DMS153 treated with DMSO at 0.1 percent for 48 hours (cell line): ENCODE results near the gene RXRG.

Source experiments
- DNase-seq: peaks from one replicate; lab custom pipeline; 2025; ENCODE audit not compliant: unreplicated experiment; lab: John Stamatoyannopoulos, UW

Gene RXRG

DNA sequence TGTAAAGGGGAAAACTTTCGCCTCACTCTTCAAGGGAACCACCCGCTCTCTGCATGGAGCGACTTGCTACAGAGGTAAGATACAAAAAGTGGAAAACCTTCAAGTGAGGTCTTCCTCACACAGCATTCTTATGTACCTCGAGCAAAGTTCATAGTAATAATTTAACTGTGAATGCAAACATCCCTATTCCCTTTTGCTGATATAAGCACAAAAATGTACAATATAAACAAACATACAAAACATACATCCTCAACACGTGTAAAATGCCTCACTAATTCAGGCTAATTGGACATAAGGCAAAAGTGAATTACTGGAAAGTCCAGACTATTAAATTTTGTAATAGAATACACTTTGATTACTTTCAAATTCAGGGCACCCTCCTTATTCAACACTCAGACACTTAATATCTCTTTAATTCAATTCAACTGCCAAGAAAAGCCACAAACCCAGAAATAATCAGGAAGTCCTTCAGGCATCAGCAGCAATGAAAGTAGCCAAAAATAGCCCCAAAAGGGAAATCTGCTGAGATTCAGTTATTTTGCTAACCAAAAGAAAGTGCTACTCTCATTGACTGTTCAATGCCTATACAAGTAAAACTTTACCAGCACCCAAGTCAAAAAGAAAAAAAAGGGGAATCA, 73.2 kb downstream of the RXRG start:
- DNase-seq: no peak

- no peak for DNase-seq
Measured at GRCh38 chr1:165369255-165369848, 75.6 kb downstream of the RXRG start.

GRCh38 chr1:165367375-165367993, 77.4 kb downstream of the RXRG start:
- DNase-seq: peak; percentile 78

- DNase-seq: no peak
Measured at GRCh38 chr1:165365341-165365740, 79.6 kb downstream of the RXRG start.

- peak; percentile 30 for DNase-seq
Measured at GRCh38 chr1:165364568-165365133, 80.3 kb downstream of the RXRG start.

GRCh38 chr1:165356876-165357275, 88.0 kb downstream of the RXRG start:
- no peak for DNase-seq

GRCh38 chr1:165355977-165356811, 88.7 kb downstream of the RXRG start, which contains the start of gene LMX1A:
Gene LMX1A (minus strand): TSS chr1:165356715. CDS start chr1:165355559, 1,156 bp downstream.
- DNase-seq: no peak

GRCh38 chr1:165355139-165355976, 89.6 kb downstream of the RXRG start:
- no peak for DNase-seq

DNA sequence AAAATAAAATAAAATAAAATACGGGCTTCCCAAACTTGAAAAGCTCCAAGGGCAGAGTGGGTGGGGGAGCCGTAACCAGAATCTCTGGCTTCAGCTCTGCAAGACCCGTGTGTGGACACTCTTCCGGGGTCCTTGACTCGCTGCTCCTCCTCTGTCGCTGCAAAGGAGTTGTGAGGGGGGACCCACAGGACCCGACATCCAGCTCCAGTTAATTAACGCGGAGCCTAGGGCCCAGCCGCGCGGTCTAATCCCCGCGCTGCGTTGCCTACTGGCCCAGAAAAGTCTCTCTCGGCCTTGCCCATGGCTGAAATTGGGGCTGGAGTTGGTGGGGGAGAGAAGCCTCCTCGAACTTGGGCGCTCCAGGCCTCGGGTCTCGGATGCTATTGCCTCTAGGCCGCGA, 90.2 kb downstream of the RXRG start:
- DNase-seq: no peak

- DNase-seq: no peak
Measured at GRCh38 chr1:165353731-165354671, 90.9 kb downstream of the RXRG start.

DNA sequence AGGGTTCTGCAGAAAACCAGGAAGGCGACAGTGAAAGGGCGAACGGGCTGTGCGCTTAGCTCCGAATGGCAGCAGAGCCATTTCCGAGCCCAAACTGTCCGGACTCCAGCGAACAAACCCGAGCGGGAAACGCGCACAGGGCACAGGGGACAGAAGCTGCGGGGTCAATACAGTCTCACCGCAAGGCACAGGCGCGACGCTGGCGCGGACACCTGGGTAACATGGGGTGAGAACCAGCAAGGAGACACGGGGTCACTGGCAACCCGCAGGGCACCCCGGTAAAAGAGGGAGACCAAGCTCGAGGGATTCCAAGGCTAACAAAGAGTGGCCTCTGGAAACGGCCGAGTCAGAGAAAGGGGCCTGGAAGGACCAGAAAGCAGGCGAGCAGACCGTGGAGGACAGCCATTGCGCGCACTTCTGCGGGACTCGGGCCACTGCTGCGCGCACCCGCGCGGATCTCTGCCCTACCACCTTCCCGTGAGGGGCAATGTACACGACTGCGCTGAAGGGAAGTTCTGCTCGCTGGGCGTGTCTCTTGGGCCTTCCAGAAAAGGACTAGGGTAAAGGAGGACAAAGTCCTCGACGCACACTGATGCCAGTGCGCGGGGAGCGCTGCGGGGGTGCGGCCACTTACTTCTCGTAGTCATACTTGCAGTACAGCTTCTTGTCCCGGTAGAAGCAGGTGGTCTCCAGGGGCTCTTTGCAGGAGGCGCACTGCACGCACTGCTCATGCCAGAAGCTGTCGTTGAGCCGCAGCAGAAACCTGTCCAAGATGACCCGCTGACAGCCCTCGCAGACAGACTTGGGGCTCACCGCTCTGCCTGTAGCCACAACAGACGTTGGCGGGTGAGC, 92.3 kb downstream of the RXRG start:
- DNase-seq: no peak

DNA sequence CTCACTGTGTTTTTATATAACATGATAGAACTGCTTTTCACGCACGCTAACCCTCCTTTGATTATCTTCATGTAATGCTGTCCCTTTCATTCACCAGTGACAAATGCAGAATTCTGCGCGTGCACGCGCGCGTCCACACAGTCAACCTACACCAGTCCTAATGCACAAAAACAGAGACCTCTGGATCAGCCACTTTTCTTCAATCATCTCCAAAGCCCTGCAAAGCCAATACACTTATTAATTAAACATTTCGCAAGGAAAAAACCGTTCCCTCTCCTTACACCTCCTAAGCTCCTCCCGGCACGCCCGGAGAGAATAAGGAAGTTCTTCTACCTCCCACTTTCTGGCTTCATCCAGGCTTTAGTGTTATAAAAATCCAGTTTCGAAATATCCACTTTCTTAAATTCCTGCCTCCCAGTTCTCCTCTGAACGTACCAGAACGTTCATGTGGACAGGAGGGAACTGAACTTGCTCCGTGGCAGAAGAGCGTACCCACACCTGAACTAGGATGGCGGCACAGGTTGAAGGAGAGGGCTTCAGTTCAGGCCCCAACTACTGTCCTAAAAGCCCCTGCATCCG, 93.0 kb downstream of the RXRG start:
- no peak for DNase-seq
